GM18861 (cell line): ENCODE data around the gene FADS6.
"Not testable (repeated sequence)": the region's sequence is repeated elsewhere in the genome, so short reads cannot be mapped to it uniquely, and the experiment has no call there.

Experiments
- ATAC-seq: cut with Tn5 transposase; IDR thresholded peaks from one replicate; pipeline ENCODE4 v1.9.1; 2021; ENCODE audit not compliant: unreplicated experiment

The FADS6 gene

DNA sequence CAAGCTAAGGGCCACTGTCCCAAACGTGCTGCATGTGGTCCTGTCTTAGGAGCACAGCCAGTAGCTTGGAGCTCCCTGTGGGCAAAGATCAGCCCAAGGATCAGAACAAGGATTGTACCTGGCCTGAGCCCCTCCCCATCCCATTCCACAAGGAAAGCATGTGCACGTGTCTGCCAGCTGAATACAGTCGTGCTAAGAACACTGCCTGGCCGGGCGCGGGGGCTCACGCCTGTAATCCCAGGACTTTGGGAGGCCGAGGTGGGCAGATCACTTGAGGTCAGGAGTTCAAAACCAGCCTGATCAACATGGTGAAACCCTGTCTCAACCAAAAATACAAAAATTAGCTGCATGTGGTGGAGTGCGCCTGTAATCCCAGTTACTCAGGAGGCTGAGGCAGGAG, 23.4 kb downstream of the FADS6 start:
- ATAC-seq: not testable (repeated sequence)

DNA sequence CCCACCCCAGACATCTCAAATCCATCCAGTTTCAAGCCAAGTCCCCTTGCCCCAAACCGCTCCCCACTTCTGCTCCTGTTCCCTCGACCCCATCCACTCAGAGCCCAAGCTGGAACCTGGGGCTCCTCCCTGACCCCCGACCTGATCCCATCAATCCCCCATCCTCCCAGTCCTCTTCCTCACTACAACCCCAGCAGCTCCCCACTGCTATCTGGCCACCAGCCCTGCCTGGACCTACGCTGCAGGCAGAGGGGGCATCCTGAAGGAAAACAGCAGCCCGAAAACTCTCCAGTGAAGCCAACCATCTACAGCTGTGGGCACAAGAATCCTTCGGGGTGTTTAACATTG, 24.6 kb downstream of the FADS6 start:
- ATAC-seq: no peak

DNA sequence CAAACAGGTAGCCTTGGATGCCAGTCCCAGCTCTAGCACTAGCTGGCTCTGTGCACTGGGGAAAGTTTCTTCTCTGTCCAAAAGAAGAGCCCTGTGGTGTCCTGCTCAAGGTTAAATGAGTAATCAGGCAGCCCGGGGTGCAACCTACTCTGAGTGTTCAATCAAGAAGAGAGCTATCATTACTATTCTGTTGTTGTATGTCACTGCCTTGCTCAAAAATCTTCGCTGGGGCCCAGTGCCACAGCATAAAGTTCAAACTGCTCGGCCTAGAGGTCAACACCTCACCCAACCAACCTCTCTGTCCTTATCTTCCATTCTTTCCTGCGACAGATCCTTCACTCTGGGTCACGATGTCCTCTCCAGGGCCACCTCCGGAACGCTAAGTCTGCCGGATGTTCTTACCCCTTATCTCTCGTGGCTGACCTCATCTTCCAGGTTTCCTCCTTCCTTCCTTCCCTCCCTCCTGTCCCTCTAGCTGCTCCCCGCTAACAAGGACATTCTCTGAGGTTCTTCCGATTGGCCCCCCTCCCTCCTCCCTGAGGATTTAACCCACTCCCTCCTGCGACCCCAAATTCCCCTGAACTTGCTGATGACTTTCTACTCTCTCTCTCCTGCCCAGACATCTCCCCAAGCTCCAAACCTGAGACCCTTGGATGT, 25.1 kb downstream of the FADS6 start:
- ATAC-seq: no peak

DNA sequence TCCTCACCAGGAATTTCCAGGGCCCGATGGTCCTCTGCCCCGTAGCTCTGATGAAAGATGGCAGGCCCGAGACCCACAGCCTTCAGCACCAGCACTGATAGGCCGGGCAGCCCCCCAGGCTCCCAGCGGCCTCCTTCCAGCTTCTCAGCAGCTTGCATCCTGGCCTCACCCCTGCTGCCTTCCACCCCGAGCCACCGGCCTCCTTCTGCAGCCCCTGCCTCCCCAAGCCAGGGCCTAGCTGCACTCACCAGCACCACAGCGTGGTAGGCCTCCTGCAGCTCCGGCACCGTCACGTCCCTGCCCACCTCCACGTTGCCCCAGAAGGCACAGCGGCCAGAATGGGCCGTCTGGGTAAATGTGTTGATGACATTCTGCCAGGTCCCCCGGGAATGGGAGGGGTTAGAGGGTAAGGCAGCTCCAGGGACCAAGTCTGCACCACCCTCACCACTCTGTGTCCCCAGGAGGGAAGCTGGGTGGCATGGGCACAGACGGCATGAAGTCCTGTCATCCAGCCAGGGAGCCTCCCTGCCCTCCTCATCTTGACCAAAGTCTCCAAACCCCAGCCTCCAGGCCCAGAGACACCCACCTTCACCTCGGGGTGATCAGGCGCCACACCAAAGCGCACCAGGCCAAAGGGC, 27.1 kb downstream of the FADS6 start:
- no peak for ATAC-seq

DNA sequence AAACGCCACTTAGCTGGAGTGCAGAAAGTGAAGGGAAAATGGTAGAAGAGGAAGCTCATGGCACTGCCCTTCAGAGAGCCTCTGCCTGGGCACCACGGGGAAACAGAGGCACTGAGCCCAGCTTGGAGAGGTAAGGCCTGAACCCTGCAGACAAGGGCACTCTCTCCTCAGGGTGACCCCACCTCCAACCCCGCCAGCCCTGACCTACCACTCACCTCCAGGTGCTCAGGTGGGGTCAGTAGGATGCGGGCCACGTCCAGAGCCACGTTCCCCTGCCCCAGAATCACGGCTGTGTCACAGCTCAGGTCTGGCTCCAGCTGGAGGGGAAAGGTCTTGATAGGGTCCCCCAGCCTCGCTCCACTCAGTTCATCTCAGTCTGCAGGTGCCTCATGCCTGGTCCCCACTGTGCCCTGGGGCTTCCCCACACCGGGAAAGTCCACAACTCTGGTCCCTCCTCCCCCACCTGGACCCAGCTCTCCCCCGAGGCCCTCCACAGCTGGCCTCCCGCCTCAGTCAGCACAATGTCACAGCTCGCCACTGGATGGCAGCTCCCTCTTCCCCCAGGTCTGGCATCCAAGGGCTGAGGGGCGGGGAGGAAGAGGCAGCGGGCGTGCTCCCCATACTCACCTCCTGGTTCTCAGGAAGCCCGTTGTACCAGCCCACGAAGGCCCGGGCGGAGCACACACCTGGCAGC, 27.8 kb downstream of the FADS6 start:
- no peak for ATAC-seq

DNA sequence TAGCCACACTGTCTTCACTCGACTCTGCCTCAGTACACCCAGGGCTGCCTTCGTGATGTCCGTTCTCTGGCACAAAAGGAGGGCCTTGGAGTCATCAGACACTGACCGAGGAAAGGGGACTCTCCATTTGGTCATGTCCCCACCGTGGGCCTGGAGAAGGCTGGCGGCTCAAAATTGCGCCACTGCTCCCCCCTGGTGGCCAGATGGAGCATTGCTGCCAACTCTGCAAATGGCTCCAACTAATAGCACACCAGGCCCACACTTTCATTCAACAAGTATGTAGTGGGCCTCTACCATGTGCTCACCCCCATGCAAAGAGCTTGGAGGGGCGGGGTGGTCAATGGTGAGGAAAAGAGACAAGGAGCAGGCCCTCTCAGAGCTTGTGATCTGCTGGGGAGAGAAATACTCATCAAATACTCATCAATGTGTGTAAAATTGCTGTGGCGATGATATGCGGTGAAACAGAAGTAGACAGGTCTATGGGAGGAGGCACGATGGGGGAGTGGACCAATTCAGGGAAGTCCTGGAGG, 28.5 kb downstream of the FADS6 start:
- no peak for ATAC-seq

DNA sequence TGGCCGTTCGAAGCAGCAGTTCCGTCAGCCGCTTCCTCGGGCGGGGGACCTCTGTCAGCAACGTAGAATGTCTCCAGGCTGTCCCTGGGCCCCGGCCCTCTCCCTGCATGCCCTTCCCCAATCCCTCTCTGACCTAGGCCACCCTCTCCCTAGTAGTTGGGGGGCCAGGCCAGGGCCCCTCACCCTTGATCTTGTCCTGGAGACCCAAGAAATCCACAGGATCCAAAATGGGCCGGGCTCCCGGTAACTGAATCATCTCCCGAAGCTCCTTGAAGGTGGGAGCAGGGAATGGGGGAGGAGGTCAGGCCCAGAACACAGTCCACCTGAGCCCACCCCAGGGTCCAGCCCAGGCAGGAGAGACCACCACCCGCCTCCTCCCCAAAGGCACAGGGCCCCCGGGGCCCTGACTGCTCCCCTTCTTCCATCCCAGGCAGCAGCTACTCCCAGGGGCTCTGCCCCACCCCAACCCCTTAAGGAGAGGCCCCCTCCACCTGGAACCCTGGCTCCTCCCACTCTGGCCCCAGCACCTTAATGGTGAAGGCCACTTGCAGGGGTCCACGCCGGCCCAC, 29.1 kb downstream of the FADS6 start:
- ATAC-seq: no peak

DNA sequence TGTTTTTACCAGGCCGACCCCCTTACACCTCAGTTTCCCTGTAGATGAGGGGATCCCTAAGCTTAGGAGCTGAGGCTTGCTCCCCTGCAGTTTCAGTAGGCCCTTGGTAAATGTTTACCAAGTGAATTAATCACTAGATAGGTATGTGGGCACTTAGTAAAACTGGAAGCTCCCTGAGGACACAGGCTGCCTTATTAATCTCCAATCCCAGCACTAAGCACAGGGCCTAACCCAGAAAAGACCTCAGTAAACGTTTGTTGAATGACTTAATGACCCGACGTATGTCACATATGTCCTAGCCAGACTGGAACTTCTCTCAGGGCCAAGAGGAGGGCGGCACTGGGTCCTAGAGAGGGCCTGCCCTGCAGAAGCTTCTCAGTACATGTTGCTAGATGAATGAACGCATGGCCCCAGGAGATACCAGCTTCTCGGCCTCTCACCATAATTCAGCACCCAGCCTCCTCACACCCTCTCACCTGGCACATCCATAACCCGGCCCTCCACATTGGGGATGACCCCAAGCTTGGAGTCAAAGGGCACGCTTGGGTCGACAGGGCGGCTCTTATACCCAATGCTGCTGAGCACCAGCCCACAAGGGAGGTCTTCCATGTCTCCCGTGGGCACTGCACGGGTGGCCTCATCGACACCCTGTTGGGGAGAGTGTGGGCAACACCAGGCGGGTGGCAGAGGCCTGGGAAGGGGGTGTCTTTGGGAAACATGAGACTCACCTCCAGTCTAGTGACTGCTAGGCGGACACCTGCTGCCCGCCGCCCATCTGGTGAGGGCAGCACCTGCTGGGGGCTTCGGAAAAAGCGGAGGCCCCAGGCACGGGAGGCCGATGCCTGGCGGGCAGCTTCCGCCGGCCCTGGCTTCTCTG, 29.8 kb downstream of the FADS6 start:
- ATAC-seq: no peak

DNA sequence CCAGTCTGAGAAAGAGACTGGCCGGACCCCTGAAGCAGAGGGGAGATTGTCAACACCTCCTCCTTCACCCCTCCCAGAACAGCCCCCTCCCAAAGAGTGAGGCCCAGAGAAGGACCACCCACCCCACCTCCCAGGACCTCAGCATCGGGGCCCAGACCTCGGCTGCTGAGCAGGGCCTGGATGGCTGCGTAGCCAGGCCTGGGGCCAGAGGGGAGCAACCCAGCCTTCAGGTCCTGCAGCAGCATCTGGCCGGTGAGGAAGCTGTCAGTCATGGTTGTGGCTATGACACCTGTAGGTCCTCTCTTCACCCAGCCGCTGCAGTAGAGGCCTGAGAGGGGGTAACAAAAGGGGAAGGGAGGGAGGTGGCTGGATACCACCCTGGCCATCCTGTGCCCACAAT, 30.5 kb downstream of the FADS6 start:
- no peak for ATAC-seq

DNA sequence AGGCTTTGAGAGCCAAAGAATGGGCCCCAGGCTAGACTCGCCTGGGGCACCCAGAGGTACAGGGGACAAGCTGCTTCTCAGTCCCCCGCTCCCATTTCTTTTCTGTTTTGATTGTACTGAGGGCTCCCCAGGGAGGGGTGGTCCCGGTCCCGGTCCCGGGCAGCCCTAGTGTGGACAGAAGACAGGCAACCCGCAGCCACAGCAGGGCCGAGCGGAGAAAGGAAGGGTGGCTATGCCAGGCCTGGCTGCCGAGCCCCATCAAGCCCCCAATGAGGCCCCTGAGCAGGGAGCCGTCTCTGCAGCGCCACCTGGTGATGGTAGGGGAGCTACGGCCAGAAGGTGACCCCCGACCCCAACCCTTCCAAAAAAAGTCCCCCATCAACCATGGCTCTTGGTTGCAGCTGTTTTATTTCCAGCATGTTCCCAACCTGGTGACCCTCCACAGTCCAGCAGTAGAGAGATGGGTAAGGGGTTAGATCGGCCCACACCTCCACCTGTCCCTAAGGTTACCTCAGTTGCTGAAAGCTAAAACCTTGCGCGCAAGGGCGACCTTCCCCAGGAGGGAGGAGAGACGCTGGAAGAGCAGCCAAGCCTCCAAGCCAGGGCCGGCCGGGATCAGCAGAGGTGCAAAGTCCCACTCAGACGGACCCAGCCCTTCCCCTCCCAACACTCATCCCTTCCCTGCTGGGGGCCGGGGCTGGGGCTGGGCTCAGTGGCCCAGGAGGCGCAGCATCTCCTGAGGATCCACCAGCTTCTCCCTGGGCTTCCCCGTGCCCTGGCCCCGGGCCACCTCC, 31.1 kb downstream of the FADS6 start:
- ATAC-seq: no peak

DNA sequence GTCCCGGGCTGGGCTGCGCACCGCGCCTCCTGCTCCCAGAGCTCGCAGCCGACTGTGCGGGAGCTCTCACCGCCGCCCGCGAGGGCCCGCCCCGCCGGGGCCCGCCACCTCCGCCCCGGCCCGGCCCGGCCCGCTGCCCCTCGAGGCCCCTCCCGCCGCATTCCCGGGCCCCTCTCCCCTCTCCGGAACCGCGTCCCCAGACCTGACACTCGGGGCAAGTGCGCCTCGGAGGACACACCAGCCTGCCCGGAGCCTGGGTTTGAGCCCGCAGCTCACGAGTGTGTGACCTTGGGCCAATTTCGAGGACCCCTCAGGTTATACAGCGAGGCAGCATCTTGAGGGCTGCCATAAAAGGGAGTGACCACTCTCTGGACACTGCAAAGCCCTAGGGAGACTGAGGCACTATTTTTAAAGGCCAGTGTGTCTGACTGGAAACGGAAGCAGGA, 31.7 kb downstream of the FADS6 start:
- no peak for ATAC-seq

DNA sequence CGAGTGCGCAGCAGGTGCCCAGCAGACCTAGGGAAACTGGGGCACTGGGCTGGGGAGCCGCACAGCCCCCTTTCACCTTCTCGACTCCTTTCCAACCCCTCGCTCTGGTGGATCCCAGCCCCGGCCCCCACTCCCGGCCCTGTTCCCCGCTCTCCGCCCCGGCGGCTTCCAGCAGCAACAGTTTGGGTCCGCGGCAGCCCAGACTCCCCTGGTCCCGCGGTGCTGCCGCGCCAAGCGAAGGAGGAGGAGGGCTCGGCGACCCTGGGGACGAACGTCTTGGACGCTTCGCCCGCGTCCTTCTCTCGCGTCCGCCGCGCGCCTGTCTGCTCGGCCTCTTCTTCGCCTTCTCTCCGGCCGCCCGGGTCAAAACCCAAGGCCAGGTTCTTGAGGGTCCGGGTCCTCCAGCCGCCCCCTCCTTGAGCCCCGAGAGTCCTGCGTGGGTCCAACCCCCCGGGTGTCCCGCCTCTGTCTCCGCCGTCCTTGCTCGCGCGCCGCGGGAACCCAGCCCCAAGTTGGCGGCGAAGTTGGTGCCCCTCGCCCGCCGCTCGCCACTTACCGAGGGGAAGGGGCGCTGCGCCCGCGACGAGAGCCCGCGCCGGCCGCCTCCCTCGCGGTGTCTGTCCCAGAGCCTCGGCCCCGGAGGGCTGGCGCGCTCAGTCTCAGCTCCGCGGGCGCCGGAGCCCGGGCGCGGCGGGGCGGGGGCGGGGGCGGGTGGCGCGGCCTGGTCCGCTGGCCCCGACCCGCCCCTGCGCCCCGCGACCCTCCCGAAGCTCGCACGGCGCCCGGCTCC, 32.4 kb downstream of the FADS6 start:
- no peak for ATAC-seq

DNA sequence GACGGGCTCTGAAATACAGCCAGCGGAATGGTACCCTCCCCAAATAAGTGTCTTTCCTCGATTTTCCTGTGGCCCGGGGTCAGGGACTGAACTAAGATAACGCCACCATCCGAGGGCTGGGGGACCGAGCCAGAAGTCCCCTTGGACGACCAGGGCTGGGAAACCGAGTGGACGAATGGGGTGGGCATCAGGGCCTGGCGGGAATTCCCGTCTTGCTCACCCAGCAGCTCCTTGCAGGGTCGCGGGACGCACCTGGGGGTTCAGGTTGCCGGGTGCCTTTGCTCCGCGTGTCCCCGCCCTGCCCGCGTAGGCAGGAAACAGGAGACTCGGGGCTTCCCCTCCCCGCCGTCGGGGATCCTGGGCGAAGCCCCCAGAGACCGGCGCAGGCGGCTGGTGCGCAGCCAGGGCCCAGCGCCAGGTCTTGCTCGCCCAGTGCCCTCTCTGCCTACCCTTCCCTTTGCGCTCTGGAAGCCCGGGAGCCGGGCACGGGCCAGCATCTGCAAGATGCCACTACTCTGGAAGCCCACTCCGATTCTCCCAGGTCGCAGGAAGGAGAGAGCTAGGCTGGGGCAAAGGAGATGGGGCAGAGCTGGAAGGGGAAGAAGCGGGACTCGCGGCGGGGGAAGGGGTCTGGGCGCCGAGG, 33.1 kb downstream of the FADS6 start:
- no peak for ATAC-seq

DNA sequence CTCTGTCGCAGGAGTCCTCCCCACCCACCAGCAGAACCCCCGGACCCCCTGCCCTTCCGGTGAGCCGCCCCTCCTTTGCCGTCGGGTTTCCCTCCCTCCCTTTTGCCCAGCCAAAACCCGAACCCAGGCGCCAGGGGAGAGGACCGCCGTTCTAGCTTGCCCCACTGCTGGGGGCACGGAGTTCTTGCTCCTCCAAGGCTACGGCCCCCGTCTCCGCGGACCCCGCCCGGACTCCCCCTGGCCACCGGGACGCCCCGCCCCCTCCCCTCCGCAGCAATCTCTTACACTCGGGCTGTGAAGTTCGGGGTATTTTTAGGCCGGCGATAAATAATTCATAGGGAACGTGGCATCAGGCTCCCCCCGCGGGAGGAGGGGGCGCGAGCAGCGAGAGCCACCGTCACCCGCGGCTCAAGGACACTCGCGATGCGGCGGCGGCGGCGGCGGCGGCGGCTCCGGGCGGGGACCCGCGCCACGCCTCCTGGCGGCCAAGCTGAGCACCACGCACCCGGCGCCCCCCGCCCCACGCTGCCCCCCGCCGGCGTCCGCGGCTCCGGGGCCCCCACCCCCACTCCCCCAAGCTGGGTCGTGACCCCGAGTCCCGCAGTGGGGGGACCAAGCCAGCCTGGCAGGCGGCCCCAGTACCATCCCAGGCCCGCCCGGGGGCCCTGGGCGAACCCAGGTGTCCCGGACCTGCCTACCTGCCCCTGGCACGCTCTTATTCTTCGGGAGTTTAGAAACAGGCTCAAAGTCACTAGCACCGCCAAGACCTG, 33.8 kb downstream of the FADS6 start, which contains the start of gene GRIN2C:
GRIN2C (minus strand) TSS at position 427 of the 770 bp plus-strand sequence. CDS start 4,793 bp downstream, outside the sequence.
- ATAC-seq: no peak

DNA sequence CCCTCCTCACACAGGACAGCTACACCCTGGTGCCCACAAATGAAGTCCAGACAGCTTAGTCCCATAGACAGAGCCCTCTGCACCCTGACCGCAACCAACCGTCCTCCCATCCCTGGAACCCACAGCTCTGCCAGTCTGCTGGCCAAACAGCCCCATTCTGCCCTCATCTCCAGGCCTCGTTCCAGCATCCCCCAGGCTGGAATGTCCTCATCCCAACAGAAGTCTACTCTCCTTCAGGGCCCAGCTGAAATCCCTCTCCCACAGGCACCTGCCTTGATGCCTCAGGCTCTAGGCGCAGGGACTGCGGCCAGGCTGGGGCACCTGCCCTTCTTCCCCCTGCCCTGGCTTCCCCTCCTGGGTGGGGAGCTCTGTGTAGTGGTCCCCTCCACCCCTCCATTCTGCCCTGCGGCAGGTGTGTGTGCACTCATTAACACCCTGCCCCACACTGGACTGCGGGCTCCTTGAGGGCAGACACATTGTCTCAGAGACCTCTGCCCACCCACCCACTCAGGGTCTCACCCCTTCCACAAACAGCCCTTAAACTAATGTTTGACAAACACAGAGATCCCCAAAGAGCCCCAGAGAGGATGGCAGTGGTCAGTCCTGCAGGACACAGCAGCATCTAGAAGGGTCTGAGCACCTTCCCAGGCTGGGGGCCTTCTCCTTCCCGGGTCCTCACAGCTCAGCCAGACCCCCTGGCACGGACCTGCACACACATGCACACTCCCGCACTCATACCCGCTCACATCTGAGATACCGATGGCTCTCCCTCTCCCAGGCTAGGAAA, 34.6 kb downstream of the FADS6 start:
- ATAC-seq: no peak

DNA sequence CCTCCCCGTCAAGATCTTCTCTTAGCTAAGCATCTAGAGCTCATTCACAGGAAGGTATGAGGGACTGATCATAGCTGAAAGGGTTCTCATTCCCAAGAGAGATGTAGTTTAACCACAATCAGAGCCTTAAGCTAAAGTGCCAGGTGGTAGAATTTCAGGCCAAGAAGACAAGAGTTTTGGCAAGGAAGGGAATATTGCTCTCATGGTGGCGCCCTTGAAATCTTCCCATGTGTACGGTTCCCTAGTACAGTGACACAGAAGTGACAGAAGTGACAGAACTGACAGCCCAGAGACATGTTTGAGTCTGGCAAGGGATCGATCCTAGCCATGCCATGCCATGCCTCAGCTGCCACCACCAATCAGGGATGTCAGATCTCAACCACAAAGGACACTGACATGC, 36.2 kb downstream of the FADS6 start:
- no peak for ATAC-seq

DNA sequence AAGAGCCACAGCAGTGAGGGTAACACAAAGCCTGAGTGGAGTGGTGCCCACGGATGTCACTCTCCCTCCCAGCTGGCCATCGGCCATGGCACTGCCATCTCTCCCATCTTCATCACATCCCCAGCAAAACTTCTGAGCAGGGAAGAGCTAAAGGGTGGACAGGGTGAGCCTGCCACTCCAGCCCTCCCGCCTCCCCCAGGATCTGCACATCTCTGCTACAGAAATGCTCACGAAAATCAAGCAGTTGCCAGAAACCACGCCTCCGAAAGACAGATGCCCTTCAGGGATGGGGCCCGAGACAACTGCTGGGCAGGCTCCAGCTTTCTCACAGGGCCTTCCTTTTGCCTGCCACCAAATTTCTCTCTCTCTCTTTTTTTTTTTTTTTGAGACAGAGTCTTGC, 37.3 kb downstream of the FADS6 start:
- ATAC-seq: no peak
